PC-9 (cell line): ENCODE data around the gene ALDH3A1.

Experiments used
- EZH2 ChIP-seq: fragments of 200-600 bp; sonication (generic); IDR thresholded peaks from 2 replicates; pipeline ENCODE4 v1.8.0; 2017; ENCODE audit warnings: antibody characterized with exemption, low read depth
- TF ChIP-seq, protein P1 (sequence below): fragments of 200-600 bp; sonication (generic); conservative IDR thresholded peaks from 2 replicates; pipeline ENCODE4 v1.6.1; 2017; ENCODE audit warnings: mixed run types, antibody characterized with exemption, mild to moderate bottlenecking, moderate library complexity

DNA sequence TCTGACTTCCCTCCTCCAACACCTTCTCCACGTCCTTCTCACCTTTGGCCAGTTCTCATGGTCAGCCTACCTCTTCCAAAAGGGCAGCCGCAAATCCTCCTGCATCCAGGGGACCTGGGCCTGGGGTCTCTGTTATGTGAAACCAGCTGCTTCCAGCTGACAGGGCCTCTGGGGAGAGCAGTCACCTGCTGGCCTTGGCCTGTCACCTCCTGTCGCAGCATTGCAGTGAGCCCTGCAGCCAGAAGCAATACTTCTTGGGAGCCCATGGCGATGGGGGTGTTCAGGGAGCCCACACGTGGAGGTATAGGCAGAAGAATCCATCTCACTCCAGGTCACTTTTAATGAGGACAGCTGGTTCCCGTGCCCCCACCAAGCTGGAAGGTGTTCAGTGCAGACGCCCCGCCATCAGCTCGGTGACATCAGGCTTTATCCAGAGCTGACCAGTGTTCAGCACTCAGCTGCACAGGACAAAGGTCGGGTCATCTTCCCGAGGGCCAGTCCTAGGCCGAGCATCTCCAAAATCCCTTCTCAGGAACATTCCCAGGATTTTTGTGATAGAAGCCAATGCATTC lies 30.0 kb downstream of the ALDH3A1 start:
- TF ChIP-seq, protein P1, sequence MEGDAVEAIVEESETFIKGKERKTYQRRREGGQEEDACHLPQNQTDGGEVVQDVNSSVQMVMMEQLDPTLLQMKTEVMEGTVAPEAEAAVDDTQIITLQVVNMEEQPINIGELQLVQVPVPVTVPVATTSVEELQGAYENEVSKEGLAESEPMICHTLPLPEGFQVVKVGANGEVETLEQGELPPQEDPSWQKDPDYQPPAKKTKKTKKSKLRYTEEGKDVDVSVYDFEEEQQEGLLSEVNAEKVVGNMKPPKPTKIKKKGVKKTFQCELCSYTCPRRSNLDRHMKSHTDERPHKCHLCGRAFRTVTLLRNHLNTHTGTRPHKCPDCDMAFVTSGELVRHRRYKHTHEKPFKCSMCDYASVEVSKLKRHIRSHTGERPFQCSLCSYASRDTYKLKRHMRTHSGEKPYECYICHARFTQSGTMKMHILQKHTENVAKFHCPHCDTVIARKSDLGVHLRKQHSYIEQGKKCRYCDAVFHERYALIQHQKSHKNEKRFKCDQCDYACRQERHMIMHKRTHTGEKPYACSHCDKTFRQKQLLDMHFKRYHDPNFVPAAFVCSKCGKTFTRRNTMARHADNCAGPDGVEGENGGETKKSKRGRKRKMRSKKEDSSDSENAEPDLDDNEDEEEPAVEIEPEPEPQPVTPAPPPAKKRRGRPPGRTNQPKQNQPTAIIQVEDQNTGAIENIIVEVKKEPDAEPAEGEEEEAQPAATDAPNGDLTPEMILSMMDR: no peak
- no peak for TF ChIP-seq EZH2
